ENCODE measurements around the gene IL17C.
A peak's percentile ranks its signal among the peaks of the same experiment; 100 is the strongest.

Gene IL17C

GRCh38 chr16:88632587-88632930, 5.8 kb upstream of the IL17C start:
- Histone ChIP-seq H3K79me1 (ENCODE audit: low read length) (peaks cover 17% of the 10 kb centered on the region), H3K23ac (ENCODE audit: low read length) (no peak overlapping the region), H3K9ac (ENCODE audit: low read length) (no peak overlapping the region), H3K4ac (ENCODE audit: low read depth, low read length) (no peak overlapping the region), H2AK5ac (ENCODE audit: low read length) (no peak overlapping the region), H3K4me1 (ENCODE audit: control insufficient read depth in 1 of 2, insufficient read depth in 2 of 2, low read length in 2 of 2) (peaks cover 19% of the 10 kb centered on the region in 2 experiments), H3K79me2 (ENCODE audit: control insufficient read depth, insufficient read depth, low read length, poor library complexity) (no peaks in the 10 kb centered on the region), H3K4me2 (ENCODE audit: low read length) (no peak overlapping the region), H3K18ac (ENCODE audit: low read length) (no peak overlapping the region), H3K14ac (ENCODE audit: low read length) (no peak overlapping the region), H2BK5ac (ENCODE audit: low read depth, low read length, poor library complexity) (no peak overlapping the region), H3K9me3 (ENCODE audit: insufficient read depth, low read depth, low read length) (no peaks in the 10 kb centered on the region), H4K12ac (ENCODE audit: low read depth, low read length) (no peak overlapping the region), H3K27ac (ENCODE audit: low read depth, low read length) (no peak overlapping the region), H3K27me3 (ENCODE audit: insufficient read depth, low read length) (no peaks in the 10 kb centered on the region), H2BK120ac (ENCODE audit: insufficient read depth, low read length, poor library complexity) (no peak overlapping the region), H2BK12ac (ENCODE audit: low read length) (no peak overlapping the region), H3K4me3 (ENCODE audit: low read depth, low read length) (no peak overlapping the region), H4K91ac (ENCODE audit: low read depth, low read length) (no peak overlapping the region), H3K36me3 (ENCODE audit: control insufficient read depth in 1 of 2, insufficient read depth in 2 of 2, low read length in 2 of 2) (peaks cover 47 to 48% of the 10 kb centered on the region in 2 experiments), H2AFZ (ENCODE audit: insufficient read depth, low read length, poor library complexity) (no peak overlapping the region), H4K8ac (ENCODE audit: low read depth, low read length) (no peak overlapping the region)
- WGBS (ENCODE audit: extremely low coverage, insufficient coverage, insufficient read length) = no CpG with 5 or more reads among the region's 11 CpGs
- no peak for DNase-seq

- no peak overlapping the region for H3K4me3 ChIP-seq (ENCODE audit: low read depth, low read length)
- peak overlapping the region; percentile 76 for H3K14ac ChIP-seq (ENCODE audit: low read length)
- peak overlapping the region; percentile 80 for H3K18ac ChIP-seq (ENCODE audit: low read length)
- H2BK120ac ChIP-seq (ENCODE audit: insufficient read depth, low read length, poor library complexity) = peak overlapping the region; percentile 85
- peak overlapping the region; percentile 92 for H3K4me2 ChIP-seq (ENCODE audit: low read length)
- H2BK12ac ChIP-seq (ENCODE audit: low read length) = no peak overlapping the region
- H3K9me3 ChIP-seq (ENCODE audit: insufficient read depth, low read depth, low read length) = peaks cover 2% of the 10 kb centered on the region
- DNase-seq = peak; percentile 18 to 54
- H3K27ac ChIP-seq (ENCODE audit: low read depth, low read length) = no peak overlapping the region
- H3K23ac ChIP-seq (ENCODE audit: low read length) = no peak overlapping the region
- peak overlapping the region; percentile 74 for H2AFZ ChIP-seq (ENCODE audit: insufficient read depth, low read length, poor library complexity)
- H3K79me2 ChIP-seq (ENCODE audit: control insufficient read depth, insufficient read depth, low read length, poor library complexity) = no peaks in the 10 kb centered on the region
- H3K4ac ChIP-seq (ENCODE audit: low read depth, low read length) = no peak overlapping the region
- H3K27me3 ChIP-seq (ENCODE audit: insufficient read depth, low read length) = peaks cover 3% of the 10 kb centered on the region
- no peak overlapping the region for H2BK5ac ChIP-seq (ENCODE audit: low read depth, low read length, poor library complexity)
- peaks cover 36 to 37% of the 10 kb centered on the region in 2 experiments for H3K36me3 ChIP-seq (ENCODE audit: control insufficient read depth in 1 of 2, insufficient read depth in 2 of 2, low read length in 2 of 2)
- no peak overlapping the region for H2AK5ac ChIP-seq (ENCODE audit: low read length)
- peak overlapping the region; percentile 87 for H4K91ac ChIP-seq (ENCODE audit: low read depth, low read length)
- no CpG with 5 or more reads among the region's 23 CpGs for WGBS (ENCODE audit: extremely low coverage, insufficient coverage, insufficient read length)
- H4K8ac ChIP-seq (ENCODE audit: low read depth, low read length) = peak overlapping the region; percentile 83
- H3K9ac ChIP-seq (ENCODE audit: low read length) = no peak overlapping the region
- H4K12ac ChIP-seq (ENCODE audit: low read depth, low read length) = peak overlapping the region; percentile 81
- peaks cover 19 to 21% of the 10 kb centered on the region in 2 experiments for H3K4me1 ChIP-seq (ENCODE audit: control insufficient read depth in 1 of 2, insufficient read depth in 2 of 2, low read length in 2 of 2)
- peaks cover 17% of the 10 kb centered on the region for H3K79me1 ChIP-seq (ENCODE audit: low read length)
Measured at GRCh38 chr16:88633684-88634140, 4.7 kb upstream of the IL17C start.

- peak overlapping the region; percentile 82 for H3K18ac ChIP-seq (ENCODE audit: low read length)
- no peak overlapping the region for H3K23ac ChIP-seq (ENCODE audit: low read length)
Measured at GRCh38 chr16:88634141-88634993, 4.0 kb upstream of the IL17C start.

GRCh38 chr16:88634994-88635670, 3.2 kb upstream of the IL17C start:
- Histone ChIP-seq H3K27ac (ENCODE audit: low read depth, low read length) (no peak overlapping the region), H4K91ac (ENCODE audit: low read depth, low read length) (peak overlapping the region; percentile 80), H3K36me3 (ENCODE audit: control insufficient read depth in 1 of 2, insufficient read depth in 2 of 2, low read length in 2 of 2) (peaks cover 26 to 27% of the 10 kb centered on the region in 2 experiments), H3K27me3 (ENCODE audit: insufficient read depth, low read length) (peaks cover 3% of the 10 kb centered on the region), H2BK5ac (ENCODE audit: low read depth, low read length, poor library complexity) (no peak overlapping the region), H3K4me2 (ENCODE audit: low read length) (peak overlapping the region; percentile 92), H3K9ac (ENCODE audit: low read length) (no peak overlapping the region), H2BK12ac (ENCODE audit: low read length) (no peak overlapping the region), H4K8ac (ENCODE audit: low read depth, low read length) (peak overlapping the region; percentile 27), H4K12ac (ENCODE audit: low read depth, low read length) (no peak overlapping the region), H3K18ac (ENCODE audit: low read length) (no peak overlapping the region), H3K79me2 (ENCODE audit: control insufficient read depth, insufficient read depth, low read length, poor library complexity) (no peaks in the 10 kb centered on the region), H2AFZ (ENCODE audit: insufficient read depth, low read length, poor library complexity) (peak overlapping the region; percentile 4), H3K14ac (ENCODE audit: low read length) (peak overlapping the region; percentile 16), H2BK120ac (ENCODE audit: insufficient read depth, low read length, poor library complexity) (peak overlapping the region; percentile 37), H3K4me3 (ENCODE audit: low read depth, low read length) (peak overlapping the region; percentile 63), H3K4ac (ENCODE audit: low read depth, low read length) (no peak overlapping the region), H3K9me3 (ENCODE audit: insufficient read depth, low read depth, low read length) (peaks cover 7% of the 10 kb centered on the region), H3K79me1 (ENCODE audit: low read length) (peaks cover 17% of the 10 kb centered on the region), H3K4me1 (ENCODE audit: control insufficient read depth in 1 of 2, insufficient read depth in 2 of 2, low read length in 2 of 2) (peaks cover 19 to 21% of the 10 kb centered on the region in 2 experiments), H3K23ac (ENCODE audit: low read length) (no peak overlapping the region), H2AK5ac (ENCODE audit: low read length) (no peak overlapping the region)
- no CpG with 5 or more reads among the region's 28 CpGs for WGBS (ENCODE audit: extremely low coverage, insufficient coverage, insufficient read length)
- peak; percentile 75 to 81 for DNase-seq

More at GRCh38 chr16:88634141-88634993, 4.0 kb upstream of the IL17C start:
- no CpG with 5 or more reads among the region's 82 CpGs for WGBS (ENCODE audit: extremely low coverage, insufficient coverage, insufficient read length)
- Histone ChIP-seq H2BK12ac (ENCODE audit: low read length) (peak overlapping the region; percentile 27), H3K4me2 (ENCODE audit: low read length) (peak overlapping the region; percentile 92), H4K91ac (ENCODE audit: low read depth, low read length) (peak overlapping the region; percentile 87), H3K4me1 (ENCODE audit: control insufficient read depth in 1 of 2, insufficient read depth in 2 of 2, low read length in 2 of 2) (peaks cover 19 to 21% of the 10 kb centered on the region in 2 experiments), H2AK5ac (ENCODE audit: low read length) (peak overlapping the region; percentile 22), H3K9me3 (ENCODE audit: insufficient read depth, low read depth, low read length) (peaks cover 4% of the 10 kb centered on the region), H2BK120ac (ENCODE audit: insufficient read depth, low read length, poor library complexity) (peak overlapping the region; percentile 85), H3K9ac (ENCODE audit: low read length) (no peak overlapping the region), H3K27me3 (ENCODE audit: insufficient read depth, low read length) (peaks cover 3% of the 10 kb centered on the region), H3K36me3 (ENCODE audit: control insufficient read depth in 1 of 2, insufficient read depth in 2 of 2, low read length in 2 of 2) (peaks cover 34% of the 10 kb centered on the region in 2 experiments), H2BK5ac (ENCODE audit: low read depth, low read length, poor library complexity) (peak overlapping the region; percentile 26), H3K79me2 (ENCODE audit: control insufficient read depth, insufficient read depth, low read length, poor library complexity) (no peaks in the 10 kb centered on the region), H4K8ac (ENCODE audit: low read depth, low read length) (peak overlapping the region; percentile 83), H3K4ac (ENCODE audit: low read depth, low read length) (peak overlapping the region; percentile 47), H2AFZ (ENCODE audit: insufficient read depth, low read length, poor library complexity) (peak overlapping the region; percentile 74), H3K4me3 (ENCODE audit: low read depth, low read length) (peak overlapping the region; percentile 63), H3K79me1 (ENCODE audit: low read length) (peaks cover 17% of the 10 kb centered on the region), H3K14ac (ENCODE audit: low read length) (peak overlapping the region; percentile 76), H3K27ac (ENCODE audit: low read depth, low read length) (peak overlapping the region; percentile 85), H4K12ac (ENCODE audit: low read depth, low read length) (peak overlapping the region; percentile 81)
- peak; percentile 83 to 86 for DNase-seq
